Measurements from ENCODE around the gene HEPACAM.

Gene HEPACAM

GRCh38 chr11:124899383-124900145, 36.3 kb downstream of the HEPACAM start:
- DNase-seq (ENCODE audit: low read depth, low spot score) = no peak

GRCh38 chr11:124898711-124899110, 37.1 kb downstream of the HEPACAM start:
- DNase-seq (ENCODE audit: low read depth, low spot score) = no peak

GRCh38 chr11:124898263-124898680, 37.6 kb downstream of the HEPACAM start:
- DNase-seq (ENCODE audit: low read depth, low spot score) = no peak

GRCh38 chr11:124897674-124898262, 38.1 kb downstream of the HEPACAM start, which contains the start of gene ROBO4:
TSS of gene ROBO4 (minus strand) at chr11:124897865. CDS start at chr11:124897795, 70 bp downstream.
- no peak for DNase-seq (ENCODE audit: low read depth, low spot score)

- no peak for DNase-seq (ENCODE audit: low read depth, low spot score)
These were observed 38.9 kb downstream of the HEPACAM start for GRCh38 chr11:124896821-124897391.

- no peak for DNase-seq (ENCODE audit: low read depth, low spot score)
These were observed 39.6 kb downstream of the HEPACAM start for GRCh38 chr11:124896071-124896750.

GRCh38 chr11:124895471-124895971, 40.3 kb downstream of the HEPACAM start:
- no peak for DNase-seq (ENCODE audit: low read depth, low spot score)

- no peak for DNase-seq (ENCODE audit: low read depth, low spot score)
These were observed 41.0 kb downstream of the HEPACAM start for GRCh38 chr11:124894606-124895430.

GRCh38 chr11:124893781-124894401, 42.0 kb downstream of the HEPACAM start:
- DNase-seq (ENCODE audit: low read depth, low spot score) = no peak

GRCh38 chr11:124892750-124893454, 42.9 kb downstream of the HEPACAM start:
- no peak for DNase-seq (ENCODE audit: low read depth, low spot score)

- no peak for DNase-seq (ENCODE audit: low read depth, low spot score)
These were observed 43.7 kb downstream of the HEPACAM start for GRCh38 chr11:124892146-124892545.

GRCh38 chr11:124891373-124891861, 44.4 kb downstream of the HEPACAM start:
- no peak for DNase-seq (ENCODE audit: low read depth, low spot score)

- no peak for DNase-seq (ENCODE audit: low read depth, low spot score)
These were observed 45.0 kb downstream of the HEPACAM start for GRCh38 chr11:124890683-124891372.

GRCh38 chr11:124890151-124890550, 45.7 kb downstream of the HEPACAM start:
- DNase-seq (ENCODE audit: low read depth, low spot score) = no peak

GRCh38 chr11:124889191-124890091, 46.4 kb downstream of the HEPACAM start:
- DNase-seq (ENCODE audit: low read depth, low spot score) = no peak

- DNase-seq (ENCODE audit: low read depth, low spot score) = no peak
These were observed 48.2 kb downstream of the HEPACAM start for GRCh38 chr11:124887667-124888013.

GRCh38 chr11:124886978-124887666, 48.7 kb downstream of the HEPACAM start:
- no peak for DNase-seq (ENCODE audit: low read depth, low spot score)

- no peak for DNase-seq (ENCODE audit: low read depth, low spot score)
These were observed 49.4 kb downstream of the HEPACAM start for GRCh38 chr11:124886476-124886875.
